HG03139 (cell line): ENCODE measurements around the gene CD81.
A peak's percentile ranks its signal among the peaks of the same experiment; 100 is the strongest.

ENCODE experiments used
- ATAC-seq: cut with Tn5 transposase; IDR thresholded peaks from one replicate; pipeline ENCODE4 v1.9.1; 2021; ENCODE audit not compliant: unreplicated experiment

The CD81 gene

DNA sequence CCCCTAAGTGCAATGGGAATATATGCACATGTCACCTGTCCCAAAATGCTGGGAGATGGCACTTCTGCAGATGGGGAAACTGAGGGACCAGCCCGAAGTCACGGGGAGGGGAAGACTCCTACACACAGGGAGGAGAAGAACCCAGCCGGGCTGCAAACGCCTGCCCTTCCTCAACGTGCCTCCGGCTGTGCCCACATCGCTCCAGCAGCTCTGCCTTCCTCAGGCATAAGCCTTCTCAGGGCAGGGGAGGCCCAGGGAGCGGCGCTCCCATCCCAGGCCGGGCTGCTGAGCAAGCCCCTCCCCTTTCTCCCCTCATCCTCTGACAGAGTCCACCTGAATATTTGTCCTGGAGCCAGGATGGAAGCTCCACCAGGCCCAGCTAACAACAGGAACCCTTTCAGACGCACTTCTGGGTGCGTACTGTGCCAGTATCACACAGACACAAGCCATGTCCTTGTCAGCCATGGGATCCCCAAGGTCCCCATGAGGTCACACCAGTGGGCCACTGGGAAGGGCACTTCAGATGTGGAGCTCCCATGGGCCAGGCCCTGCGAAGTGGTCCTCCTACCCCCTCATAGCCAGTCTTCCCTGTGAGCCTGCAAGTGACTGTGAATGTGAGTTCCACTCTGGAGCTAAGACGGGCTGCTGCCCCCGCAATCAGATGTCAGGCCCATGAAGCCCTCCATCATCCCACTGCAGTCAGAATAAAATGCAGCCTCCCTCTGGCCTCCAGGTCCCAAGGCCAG is 2.5 kb upstream of the CD81 start:
- ATAC-seq = no peak

DNA sequence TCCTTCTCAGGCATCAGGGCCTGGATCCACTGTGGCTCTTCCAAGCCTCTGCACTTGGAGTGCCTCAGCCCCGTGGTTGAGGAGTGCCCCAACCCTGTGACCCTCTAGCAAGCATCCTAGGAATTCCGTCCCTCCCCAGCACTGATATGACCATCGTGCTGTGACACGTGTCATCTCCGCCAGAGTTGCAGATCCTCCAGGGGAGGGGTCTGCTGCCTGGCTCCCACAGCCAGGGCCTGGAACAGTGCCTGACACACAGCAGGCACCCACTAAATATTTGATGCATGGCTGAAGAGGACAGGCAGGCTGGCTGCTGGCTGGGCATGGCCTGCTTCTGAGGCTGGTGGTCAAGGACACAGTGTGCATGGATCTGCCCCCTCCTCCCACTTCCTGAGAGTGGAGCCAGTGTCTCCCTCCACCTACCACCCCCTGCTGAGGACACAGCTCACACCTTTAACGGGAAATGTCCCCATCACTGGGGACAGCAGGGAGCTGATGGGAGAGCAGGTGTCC is 1.7 kb upstream of the CD81 start:
- no peak for ATAC-seq

DNA sequence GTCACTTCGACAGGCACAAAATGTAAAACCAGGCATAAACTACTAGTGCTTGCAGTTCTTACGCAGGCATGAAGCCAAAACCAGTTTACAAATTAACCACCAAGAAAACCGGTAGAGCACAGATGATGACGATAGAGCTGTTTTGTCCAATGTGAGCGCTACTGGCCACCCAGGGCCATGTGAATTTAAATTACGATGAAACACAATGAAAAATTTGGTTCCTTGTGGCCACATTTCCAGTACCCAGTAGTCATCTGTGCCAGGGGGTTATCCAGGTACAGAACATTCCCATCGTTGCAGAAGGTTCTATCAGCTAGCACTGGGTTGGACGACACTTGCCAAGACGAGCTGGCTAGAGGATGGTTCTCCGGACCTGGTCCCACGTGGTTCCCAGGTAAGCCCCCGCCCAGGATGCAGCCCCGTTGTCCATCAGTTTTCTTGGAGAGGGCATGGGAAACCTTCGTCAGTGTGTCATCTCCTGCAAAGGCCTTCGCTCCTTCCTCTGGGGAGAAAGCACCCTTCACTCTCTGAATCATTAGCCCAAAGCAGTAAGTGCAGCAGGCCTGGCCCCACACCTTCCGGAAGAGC is 1.1 kb upstream of the CD81 start:
- no peak for ATAC-seq

DNA sequence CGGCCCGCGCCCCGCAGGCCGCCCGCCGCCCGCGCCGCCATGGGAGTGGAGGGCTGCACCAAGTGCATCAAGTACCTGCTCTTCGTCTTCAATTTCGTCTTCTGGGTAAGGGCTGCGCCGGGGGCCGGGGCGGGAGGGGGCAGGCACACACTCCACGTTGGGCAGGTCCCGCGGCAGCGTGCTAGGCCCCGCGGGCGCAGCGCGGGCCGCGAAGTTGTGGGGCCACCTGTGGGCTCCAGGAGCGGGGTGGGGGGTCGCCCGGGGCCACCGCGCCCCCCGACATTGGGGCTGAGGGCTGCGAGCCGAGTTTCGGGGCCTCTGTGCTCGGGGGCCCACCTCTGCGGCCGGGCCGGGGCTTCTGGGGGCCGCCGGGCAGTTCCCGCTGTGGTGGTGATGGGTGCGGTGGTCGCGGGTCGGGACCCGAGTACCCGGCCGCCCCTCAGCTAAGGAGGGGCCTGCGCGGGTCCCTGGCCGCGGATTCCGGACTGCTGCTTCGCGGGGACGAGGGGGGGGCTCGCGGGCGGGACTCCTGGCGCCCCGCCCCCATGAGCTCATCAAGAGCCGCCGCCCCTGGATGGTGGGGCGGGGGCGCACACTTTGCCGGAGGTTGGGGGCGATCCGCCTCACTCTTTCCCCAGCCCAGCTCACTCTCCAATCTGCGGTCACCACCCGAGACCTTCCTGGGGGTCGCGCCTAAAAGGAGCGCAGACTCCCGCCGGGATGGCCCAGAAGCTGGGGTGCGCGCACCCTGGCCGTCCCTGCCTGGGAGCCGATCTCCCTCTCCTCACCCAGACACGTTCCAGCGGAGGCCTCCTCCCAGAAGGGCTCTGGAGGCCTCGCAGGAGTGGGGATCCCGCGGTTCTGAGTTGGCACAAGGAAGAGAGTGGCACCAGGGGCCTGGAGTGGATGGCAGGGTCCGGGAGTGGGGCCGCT is 667 bp downstream of the CD81 start:
- peak; percentile 16 for ATAC-seq

DNA sequence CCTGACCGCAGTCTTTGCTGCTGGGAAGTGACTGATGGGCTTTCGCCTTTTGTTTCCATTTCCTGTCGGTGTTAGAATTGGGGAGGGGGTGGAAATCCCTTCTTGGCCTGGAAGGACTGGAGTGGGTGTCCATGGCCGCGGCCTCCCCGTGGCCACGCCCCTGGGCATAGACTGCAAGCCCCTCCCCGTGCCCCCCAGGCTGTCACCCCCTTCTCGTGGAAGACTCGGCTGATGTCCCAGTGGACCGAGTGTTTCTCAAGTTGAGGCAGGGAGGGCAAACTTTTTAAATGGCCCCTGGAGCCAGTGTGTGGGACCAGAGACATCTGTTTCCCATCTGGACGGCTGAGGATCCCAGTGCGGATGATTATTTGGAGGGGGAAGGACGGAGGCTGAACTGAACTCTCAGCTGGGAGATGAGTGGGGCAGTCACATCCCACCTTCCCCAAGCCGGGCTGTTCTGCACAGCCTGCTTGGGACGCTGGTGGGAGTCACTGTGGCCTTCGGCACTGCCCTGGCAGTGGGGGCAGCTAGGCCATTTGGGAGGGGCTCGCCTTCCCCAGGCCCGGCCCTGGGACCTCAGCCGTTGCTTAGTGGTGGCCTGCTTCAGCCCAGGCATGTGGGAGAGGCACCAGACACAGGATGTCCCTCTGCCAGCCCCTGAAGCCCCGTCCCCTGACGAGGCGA is 1.6 kb downstream of the CD81 start:
- ATAC-seq = no peak

DNA sequence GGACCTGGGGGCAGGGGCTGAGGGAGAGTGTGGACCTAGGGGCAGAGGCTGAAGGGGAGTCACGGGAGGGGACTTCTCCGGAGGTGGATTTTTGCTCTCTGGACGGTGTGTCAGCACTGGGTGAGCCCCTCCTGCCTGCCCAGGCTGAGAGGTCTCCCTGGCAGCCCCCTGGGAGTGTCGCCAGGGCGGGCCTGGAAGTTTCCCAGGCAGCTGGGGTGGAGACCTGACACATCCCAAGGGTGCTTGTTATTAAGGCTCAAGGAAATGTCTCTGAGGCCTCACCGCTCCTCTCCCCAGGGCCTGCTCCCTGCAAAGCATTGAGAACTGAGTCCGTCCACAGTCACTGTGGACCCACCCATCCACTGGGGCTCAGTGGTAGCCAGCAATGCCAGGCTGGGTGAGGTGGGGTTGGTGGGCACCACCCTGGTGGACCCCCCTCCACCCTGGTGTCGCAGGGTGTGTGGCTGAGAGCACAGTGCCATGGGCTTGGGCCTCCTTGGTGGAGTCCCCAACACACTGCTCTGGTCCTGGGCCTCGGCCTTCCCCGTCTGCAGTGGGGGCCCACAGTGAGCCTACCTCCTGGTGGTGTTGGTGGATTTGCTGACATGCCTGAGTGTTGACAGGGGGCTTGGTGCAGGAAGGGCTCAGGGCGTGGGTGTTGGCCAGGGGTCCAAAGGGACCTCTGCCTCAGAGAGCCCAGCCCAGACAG is 2.5 kb downstream of the CD81 start:
- no peak for ATAC-seq

DNA sequence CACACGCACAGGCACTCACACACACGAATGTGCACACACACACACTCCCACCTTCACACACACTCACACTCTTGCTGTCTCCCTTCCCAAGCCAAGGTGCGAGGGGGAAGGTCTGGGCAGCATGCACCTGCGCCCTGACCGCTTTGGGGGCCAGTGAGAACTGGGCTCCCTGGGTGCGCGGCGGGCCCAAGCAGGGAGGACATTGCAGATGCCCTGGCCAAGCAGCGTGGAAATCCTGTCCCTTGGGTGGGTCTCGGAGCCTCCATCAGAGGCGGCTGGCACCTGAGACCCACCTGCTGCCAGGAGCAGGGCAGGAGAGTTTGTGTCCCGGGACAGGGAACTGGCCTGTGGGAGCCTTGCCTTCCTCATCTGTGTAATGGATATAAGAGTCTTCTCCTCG is 3.3 kb downstream of the CD81 start:
- ATAC-seq = no peak

DNA sequence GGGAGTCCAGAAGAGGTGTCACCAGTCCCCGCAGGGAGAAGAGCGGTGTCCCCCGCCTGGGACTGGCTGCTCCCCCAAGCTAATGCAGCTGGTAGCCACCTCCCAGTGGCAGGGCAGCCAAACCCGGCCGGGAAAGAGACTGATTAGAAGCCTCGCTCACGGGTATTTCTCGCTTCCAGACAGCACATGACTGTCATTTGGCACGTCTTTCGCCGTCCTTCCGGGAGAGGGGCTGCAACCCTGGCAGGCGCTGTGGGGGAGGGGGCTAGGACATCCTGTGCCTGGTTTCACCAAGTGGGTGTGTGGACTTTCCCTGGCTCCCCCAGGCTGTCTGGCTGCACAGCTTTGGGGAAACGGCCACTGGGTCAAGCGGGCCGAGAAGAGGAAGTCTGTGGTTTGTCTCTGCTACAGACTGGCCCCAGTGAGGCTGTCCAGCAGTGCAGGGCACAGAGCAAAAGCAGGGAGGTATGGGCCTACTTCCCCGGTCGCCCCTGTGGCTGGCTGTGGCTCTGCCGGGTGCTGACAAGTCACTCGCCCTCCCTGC is 3.8 kb downstream of the CD81 start:
- ATAC-seq = no peak

DNA sequence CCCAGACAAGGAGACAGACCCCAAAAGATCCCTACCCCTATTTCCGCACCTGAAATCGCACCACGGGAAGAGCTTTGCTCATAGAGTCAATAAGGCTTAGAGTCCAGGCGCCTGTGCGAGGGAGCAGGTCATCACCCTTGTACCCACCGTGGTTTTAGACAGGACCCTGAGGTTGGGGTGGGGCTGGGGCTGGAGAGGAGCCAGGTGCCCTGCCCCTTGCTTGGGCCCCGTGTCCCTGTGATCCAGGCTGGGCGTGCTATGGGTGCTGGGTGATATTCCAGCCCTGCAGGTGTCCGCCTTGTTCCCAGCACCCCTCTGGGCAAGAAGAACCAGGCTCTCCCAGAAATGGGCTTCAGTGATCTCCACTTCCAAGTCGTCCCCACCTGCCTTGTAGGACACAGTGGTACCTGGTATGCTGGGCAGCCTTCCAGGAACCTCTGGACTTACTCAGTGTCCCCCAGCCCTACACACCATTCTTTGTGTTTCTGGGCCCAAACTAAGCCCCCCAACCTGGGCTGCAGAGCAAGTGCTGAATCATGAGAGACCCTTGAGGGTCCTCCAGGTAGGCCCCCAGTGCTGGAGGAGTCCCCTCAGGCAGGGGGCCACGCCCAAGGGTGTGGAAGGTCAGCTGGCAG is 4.5 kb downstream of the CD81 start:
- no peak for ATAC-seq

DNA sequence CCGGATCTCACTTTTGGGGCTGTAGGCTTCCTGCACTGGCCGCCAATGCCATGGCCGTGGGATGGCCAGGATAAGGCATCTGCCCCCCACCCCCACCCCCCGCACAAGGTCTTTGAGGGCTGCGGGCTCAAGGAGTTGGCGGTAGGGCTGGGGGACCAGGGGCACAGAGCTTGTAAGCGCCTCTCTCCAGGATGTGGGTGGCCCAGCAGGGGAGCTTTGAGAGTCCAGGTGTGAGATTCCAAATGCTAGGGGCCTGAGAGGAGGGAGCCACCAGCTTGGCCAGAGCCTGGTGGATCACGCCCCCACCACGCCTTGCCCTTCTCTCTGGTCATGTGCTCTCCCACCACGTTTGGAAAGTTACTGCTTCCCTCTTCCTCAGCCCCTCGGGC is 5.0 kb downstream of the CD81 start:
- no peak for ATAC-seq

DNA sequence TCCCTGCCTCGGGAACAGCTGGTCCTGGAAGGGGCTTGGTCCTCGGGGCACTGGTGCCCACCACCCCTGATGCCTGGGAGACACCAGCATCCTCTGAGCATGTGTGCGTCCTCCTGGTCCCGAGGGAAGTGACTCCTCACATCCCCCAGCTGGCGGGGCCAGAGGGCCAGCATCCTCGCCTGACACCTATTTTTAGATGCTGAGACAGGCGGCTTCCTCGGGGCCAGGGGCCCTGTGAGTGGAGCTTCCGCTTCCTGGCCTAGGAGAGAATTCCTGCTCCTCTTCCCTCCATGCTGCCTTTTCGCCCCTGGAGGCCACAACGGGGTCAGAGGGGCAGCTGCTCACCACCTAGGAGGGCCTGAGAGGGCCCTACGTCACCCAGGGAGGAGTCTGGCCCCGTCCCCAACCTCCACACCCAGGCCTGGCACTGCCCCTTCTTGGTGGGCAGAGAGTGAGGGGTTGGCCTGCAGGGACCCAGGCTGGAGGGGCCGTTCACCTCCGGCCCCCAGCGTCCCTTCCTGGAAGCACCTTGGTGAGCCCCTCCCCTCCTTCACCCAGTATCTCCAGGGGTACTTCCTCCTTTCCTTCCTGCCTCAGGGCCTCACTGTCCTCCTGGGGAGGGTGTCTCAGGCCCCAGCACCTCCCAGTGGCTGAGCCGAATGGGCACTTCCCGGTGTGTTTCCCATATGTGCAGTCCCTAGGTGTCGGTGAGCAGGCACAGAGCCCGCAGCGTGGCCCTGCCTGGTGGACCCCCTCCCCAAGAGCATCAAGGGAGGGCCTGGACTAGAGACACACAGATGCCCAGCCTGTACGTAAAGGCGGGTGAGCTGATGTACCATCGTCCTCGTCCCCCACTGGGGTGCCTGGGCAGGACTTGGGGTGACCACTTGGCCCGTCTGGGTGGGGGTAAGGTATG is 6.1 kb downstream of the CD81 start:
- ATAC-seq = no peak

DNA sequence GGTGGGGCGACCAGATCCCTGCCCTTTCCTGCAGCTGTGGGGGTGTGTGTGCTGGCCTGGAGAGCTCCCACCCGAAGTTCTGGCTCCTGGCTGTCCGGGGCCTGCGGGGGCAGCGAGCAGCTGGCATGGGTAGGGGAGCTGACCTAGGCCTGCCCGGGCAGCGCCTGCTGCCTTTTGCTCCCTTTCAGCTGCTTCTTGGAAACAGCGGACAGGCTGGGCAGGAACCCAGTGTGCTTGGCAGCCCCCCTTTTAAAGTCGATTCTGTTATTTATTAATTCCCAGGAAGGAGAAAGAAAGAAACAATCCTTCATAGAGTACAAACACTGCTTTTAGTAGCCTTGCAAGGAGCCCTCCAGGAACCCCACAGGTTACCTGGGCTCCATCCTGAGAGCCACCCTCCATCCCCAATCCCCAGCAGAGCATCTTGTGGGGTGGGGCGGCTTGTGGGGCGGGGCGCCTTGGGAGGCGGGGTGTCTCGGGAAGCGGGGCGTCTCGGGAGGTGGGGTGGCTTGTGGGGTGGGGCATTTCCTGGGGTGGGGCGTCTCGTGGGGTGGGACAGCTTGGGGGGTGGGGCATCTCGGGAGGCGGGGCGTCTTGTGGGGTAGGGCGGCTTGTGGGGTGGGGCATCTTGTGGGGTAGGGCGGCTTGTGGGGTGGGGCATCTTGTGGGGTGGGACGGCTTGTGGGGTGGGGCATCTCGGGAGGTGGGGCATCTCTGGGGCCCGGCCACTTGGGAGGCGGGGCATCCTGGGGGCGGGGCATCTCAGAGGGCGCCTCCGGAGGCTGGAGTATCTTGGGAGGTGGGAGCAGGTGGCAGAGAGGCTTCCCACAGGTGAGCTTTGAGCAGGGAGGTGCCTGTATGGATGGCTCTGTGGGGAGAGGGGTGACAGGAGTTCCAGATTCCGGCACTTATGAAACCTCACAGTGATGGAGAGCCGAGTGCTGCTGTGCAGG is 7.0 kb downstream of the CD81 start:
- no peak for ATAC-seq

DNA sequence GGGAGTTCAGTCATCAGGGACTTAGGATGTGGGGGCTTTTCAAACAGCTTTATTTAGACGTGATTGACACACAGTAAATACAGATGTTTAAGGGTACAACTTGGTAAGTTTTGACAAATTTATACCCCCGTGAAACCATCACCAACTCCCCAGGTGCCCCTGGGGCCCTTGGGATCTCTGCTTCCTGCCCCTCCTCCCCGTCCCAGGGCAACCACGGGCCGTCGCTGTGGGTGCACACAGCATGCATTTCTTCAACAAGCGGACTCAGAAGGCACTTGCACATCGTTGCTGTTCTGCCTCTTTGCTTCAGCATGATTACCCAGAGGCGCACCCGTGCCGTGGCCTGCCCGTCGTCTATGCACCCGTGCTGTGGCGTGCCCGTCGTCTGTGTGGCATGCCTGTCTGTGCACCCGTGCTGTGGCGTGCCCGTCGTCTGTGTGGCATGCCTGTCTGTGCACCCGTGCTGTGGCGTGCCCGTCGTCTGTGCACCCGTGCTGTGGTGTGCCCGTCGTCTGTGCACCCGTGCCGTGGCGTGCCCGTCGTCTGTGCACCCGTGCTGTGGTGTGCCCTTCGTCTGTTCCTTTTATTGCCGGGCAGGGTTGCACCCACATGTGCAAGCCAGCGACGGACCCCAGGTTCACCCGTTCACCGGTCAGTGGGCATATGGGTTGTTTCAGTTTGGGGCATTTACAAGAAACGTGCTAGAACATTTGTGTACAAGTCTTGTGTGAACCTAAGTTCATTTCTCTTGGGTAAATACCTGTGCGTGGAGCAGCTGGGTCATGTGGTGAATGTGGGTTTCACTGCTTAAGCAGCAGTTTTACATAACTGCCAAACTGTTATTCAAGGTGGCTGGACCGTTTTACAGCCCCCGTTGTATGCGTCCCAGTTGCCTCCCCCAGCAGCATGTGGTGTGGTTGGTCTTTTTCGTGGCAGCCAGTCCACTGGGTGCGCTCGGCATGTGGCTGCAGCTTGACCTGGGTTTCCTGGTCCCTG is 8.3 kb downstream of the CD81 start:
- ATAC-seq = no peak

DNA sequence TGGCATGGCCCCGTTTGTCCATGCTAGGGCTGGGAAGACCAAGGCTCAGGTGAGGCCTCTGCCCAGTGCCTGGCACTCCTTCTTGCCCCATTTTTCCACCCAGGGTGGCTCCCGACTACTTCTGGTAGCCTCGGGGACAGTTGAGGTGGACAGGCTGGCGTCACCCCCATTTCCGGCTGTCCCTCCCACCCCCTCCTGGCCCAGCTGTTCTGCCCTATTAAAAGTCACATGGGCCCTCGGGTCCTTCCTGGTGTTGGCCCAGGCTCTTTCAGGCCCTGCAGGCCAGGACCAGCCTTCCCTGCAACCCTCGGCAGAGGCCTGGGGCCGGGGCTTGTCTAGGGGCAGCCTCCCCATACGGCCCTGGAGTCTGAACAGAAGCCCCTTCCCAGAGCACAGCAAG is 9.5 kb downstream of the CD81 start:
- no peak for ATAC-seq

DNA sequence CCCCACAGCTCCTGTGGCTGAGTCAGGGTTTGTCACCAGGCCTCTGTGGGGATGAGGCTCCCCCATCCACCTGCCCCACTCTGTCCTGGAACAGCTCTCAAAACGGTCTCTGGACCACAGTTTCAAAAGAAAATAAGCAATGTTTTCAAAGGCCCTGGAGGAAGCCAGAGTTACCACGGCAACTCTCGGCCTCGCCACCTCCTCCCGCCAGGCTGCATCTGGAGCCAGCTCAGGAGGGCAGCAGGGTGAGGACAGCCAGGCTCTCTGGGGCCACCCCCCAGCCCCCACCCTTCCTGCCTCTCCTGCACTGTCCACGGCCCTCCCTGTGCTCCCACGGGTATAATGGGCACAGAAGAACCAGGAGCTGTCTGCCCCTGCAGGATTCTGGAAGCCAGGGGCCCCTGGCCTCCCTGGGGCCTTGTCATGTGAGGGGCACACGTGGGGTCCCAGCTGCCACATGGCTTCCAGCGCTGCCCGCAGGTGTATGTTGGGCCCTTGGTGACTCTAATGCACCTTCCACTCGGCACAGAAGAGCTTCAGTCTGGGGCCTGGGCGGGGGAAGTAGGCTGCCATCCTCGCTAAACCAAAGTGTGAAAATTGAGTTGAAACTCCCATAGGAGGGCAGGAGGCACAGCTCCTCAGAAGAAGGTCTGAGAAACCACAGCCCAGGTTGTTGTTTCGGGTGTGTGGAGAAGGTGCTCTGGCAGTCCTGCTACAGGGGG is 10.3 kb downstream of the CD81 start:
- no peak for ATAC-seq
